Smooth muscle cell of the brain vasculature (primary cell): ENCODE measurements around the gene FLNA.
"Not testable (repeated sequence)": the region's sequence is repeated elsewhere in the genome, so short reads cannot be mapped to it uniquely, and the experiment has no call there.

Experiments
- DNase-seq: peaks from one replicate; pipeline ENCODE4 v3.0.0-alpha.2; 2012; ENCODE audit warnings: low read depth, low spot score

Gene FLNA

DNA sequence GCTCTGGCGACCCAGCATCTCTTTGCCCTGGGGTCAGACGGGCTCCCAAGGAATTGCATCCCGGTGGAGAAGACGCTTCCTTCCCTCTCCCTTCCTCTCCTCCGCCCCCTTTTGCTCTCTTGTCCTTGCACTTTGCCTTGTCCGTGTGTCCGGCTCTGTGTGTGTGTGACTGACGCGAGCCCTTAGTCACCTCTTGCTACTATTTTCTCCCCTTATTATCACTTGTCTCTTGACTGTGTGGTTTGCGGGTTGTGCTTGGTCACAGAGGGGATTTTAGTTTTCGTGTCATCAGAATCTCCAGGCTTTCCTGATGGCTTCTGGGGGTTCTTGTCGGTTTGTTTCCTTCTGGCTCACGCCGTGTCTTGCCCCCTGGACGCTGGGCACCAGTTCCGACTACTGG, 31.4 kb downstream of the FLNA start:
- not testable (repeated sequence) for DNase-seq

DNA sequence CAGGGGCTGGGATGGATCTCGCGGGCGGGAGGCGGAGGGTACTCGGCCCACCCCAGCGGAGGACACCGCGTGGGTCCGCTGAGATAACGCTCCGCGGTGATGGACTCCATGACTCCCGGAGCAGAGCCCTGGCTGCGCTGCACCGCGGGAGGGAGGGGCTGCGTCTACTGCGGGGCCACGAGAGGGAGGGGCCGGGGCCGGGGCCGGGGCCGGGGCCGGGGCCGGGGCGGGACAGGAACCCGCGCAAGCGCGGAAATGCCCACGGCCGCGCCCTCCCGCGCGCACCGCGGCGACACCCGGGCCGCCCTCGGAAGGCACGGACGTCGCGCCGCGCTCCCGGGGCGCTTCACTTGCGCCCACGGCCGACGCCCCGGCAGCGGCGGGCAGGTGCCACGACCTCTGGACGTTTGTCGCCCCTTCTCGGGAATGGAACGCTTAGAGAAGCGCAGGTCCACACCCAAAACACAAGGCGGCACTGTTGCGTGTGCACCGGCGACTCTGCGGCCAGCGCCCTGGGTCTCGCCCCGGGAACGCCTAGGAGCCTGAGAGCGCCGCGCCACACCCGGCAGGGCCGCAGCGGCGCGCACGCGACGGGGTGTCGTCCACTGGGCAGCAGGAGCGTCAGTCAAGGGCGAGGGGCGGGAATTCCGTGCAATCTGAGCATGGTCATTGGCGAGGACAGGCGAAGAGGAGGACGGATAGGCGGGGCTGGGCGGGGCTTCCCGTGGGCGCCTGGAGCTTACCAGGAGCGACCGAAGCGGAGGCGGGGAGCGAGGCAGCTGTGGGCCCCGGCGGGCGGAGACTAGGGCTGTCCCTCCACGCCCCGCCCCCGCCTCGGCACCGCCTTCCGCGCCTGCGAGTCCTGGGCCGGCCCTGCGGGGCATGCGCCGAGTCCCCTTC, 32.8 kb downstream of the FLNA start:
- not testable (repeated sequence) for DNase-seq

DNA sequence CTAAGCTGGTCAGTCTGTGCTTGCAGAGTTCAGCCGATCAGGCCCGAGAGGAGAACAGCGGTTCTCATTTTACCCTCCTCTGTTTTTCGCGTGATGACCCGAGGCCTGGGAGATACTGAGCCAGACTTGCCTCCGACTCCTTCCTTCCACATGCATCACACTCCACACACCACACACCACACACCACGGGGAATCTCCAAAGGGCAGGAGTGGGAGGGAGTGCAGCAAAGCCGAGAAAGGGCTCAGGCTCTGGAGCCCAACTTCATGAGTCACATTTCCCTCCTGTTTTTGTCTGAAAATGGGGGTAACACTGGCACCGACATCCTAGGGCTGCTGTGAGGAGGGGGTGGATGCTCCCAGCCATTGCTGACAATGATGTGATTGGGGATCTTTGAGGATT, 39.9 kb downstream of the FLNA start:
- no peak for DNase-seq

DNA sequence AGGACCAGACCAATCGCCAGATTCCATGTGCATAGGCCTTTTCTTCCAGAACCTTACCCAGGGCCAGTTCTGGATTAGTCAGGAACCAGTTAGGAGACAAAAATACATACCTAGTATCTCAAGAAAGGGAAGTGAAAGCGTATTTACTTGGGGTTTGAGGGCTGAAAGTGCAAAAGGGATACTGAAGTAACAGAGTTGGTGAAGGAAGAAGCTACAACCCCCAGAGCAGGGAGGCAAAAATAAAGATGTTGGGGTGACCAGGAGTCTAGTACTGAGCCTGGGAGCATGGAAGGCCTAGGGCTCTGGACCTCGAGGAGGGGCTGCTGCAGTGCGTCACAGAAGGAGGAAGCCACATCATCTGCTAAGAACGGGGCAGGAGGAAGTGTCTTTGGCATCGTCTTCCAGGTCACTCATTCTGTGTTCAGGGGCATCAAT, 40.6 kb downstream of the FLNA start:
- DNase-seq: no peak

DNA sequence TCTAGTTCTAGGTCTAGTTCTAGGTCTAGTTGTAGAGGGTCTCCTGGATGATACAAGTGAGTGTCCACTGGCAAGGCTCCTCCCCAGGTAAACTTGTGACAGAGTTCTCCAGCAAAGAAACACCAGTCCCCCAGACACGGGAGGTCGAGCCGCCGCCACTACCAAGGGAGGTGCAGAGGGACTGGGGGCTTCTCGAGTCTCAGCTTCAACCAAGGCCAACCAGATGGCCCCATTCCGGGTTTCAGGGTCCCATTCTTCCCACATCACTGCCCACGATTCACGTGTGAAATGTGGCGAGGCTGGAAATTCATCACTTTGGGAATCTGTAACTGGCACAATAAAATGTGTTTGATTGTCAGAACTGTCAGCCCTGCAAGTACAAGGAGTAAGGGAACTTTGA, 41.3 kb downstream of the FLNA start:
- DNase-seq: no peak

DNA sequence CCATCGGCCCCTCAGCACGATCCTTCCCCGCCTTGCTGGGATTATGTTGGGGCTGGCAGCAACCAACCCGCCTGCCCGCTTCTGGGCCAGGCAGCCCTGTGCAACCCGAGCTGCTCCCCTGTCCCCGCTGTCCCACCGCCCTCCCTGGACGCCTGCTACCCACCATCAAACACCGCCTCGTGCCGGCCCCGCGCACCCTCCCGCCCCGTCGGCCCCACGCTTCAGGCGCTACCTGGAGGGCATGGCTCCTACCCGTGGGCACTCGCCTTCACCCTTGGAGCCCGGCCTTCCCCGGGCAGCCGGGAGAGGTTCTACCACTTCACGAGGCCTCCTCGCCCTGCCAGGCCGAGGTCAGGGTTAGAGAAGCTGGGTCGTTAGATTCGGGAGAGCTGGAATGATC, 41.9 kb downstream of the FLNA start:
- DNase-seq: no peak

DNA sequence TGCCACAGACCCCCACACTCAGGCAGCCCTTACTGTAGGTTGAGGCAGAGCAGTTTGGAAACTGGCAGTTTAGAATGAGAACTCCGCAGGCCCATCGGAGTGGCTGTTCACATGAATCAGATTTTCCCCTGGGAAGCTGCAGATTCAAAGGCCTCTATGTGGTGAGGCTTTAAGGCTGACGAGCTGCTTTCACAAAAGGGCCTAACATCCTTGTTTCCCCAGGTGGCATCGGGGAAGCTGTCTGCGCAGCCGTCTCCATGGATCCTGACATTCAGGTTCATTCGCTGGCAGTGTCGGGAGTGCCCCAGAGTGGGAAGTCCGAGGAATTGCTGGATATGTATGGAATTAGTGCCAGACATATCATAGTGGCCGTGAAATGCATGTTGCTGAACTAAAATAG, 45.1 kb downstream of the FLNA start:
- DNase-seq: no peak

DNA sequence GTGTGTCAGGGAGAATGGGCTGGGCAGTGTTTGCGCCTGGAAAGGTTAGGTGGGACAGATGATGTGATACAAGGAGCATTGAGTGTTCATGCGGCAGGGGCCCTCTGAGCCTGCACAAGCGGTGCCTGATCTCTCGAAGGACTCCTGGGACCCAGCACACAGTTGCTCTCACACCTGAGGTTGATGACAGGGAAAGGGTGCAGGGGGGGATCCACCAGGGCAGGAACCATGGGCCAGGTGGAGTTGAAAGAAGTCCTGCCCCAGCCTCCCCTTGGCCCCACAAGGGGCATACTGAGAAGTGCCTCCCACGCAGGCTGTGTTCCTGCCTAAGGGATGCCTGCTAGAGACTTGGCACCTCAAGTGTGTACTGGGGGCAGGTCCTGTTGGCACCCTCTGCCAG, 45.8 kb downstream of the FLNA start:
- no peak for DNase-seq

DNA sequence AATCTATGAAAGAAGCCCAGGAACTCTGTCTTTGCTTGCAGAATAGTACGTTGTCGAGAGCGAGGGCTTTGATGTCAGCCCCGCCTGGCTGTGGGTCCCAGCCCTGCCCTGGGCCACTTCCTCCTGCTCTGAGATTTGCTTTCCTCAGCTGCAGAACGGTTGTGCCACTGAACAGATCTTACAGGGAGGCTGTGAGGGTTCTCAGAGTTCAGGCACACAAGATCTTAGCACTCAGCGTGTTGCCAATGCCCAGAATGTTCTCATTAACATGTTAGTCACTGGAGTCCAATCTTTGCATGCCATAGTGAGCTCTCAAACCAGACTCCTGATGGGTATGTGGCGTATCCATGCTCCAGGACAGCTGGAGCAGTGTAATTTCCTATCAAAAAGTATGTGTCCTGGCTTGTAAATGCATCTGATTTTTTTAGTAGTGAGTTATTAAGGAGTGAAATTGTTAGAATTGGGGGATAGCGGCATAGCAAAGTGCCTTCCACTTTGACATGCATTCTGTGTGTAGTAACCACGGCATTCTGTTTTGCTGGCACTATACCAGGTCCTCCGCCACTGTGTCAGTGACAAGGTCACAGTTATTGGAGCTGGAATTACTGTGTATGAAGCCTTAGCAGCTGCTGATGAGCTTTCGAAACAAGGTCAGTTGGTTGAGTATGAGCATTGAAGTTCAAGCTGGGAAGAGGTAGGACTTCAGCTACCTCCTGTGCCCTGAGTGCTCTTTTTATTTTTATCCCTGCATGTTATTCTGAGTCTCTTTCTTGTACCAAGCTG, 47.2 kb downstream of the FLNA start:
- DNase-seq: no peak

DNA sequence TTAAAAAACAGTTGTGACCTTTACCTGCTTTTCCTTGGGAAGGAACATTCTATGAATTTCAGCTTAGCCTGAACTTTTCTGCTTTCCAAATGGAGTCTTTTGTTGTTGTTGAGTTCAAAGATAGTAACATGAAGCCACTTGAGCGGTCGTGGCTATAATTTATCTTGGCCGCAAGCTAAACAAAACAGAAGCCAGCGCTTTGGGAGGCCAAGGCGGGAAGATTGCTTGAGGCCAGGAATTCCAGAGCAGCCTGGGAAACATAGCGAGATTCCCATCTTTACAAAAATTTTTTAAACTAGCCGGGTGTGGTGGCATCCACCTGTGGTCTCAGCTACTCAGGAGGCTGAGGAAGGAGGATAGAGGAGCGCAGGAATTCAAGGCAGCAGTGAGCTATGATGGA, 48.9 kb downstream of the FLNA start:
- DNase-seq: no peak

DNA sequence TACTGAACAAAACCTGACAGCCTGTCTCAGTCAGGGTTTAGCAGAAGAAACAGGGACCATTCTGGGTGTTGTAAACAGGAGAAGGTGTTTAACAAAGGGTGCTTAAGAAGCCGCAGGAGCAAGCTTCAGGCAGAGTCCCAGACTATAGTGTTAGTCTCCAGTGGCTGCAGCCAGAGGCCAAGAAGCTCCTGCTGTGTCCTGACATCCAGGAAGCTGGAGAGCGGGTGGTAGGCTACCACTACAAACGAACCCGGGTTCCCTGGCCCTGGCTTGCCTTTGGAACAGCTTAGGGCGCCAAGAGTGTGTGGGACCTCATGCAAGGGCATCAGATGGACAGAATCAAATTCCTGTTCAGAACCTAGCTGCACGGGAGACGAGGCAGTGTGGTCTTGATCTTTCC, 50.9 kb downstream of the FLNA start:
- no peak for DNase-seq

DNA sequence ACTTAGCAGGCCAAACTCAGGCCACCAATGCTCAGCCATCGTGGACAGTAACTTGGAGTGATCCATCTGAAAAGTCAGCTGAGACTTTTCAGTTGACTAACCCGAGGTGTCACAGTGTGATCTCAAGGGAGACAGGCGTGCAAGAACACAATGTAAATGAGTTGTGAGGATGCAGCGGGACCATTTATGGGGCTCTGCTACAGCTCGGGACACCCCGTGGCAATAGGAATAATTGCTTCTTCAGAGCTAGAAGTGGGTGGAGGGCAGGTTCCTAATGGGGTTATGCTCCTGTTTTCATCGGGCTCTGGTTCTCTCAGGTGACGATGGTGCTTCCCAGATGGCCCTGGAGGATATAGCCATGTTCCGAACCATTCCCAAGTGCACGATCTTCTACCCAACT, 51.5 kb downstream of the FLNA start:
- no peak for DNase-seq

DNA sequence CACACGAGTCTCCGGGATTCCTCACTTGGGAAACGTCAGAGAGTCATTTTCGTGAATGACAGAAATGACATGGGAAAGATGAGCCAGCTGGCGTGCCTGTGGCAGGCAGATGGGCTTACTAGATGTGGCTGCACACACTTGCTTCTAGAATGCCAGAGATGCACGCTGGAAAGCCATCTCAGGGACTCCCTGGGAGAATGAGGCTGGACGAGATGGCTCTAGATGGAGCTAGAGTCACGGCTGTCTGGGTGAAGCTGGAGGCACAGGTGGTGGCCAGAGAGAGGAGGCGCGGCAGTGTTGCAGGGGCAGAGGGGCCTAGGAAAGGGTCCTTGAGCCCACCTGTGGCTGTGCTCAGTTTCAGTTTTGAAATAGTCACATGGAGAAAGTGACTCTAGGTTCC, 52.8 kb downstream of the FLNA start:
- no peak for DNase-seq

DNA sequence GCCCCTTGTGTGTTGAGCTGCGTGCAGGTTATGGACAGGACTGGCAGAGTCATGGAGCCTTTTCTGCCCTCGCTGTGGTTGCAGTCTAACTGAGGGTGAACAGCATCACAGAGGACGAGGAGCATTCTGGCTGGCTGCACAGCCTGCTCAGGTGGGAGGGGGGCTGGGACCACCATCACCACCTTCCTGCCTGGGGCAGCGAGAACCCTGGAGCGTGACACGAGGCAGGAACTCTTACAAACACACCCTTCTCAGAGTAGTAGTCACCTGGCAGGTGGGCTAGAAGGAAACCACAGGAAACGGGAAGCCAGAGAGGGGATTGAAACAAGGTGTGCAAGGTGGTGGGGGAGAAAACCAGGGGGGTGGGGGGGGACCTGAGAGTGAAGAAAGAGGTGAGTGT, 53.3 kb downstream of the FLNA start:
- no peak for DNase-seq

DNA sequence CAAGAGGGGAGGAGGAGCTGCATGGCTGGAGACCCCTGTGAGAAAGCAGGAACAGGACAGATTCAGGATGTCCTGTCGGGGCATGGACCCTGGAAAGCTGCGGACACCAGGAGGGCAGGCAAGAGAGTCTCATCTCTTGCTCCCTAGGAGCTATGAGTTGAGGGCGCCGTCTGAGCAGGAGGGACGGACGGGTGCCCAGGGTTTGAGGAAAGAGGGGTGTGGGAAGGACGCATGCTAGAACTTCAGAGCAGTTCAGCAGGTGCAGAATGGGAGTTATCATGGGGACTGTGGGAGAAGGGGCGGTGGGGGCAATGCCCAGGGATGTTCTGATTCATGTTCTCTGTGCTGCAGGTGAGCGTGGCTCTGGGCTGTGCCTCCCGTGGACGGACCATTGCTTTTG, 54.0 kb downstream of the FLNA start:
- no peak for DNase-seq

DNA sequence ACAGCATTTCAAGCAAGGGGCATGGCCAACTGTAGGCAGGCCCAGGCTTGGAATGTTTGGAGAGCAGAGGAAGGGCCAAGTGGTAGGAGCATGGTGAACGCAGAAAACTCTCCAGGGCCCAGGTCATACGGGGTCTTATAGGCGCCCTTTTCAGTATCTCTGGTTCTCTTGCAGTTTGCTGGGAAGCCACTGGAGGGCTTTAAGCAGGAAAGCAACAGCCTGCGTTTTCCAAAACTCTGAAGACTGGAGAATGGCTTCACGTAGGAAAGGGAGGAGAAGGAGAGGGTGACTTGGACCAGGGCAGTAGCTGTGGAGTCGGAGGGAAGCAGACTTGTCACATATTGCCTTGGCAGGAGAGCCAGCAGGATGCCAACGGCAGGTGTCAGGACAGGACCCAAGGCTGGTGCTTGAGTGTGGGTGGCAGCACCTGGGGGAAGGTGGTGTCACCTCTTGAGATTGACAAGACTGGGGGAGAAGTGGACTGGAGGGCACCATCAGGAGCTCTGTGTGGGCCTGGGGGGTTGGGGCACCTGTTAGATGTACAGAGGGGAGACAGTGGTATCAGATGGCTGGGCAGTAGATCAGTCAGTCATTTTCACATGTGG, 56.9 kb downstream of the FLNA start:
- DNase-seq: no peak

DNA sequence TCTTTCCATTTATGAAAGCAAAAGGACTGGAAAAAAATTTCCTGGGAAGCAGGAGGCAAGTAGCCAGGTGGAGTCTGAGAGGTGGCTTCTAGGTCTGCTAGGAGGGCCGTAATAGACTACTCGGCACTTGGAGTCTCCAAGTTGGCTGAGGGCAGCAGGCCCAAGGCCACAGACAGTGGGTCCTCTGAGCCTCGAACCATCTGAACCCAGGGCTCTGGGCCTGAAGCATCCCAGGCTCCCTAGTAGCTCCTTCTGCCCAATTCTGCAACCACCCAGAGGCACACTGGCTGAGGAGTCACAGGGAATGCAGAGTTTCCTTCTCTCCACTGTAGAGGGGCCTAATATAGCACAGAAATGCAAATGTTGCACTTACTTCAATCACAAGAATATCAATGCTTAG, 59.0 kb downstream of the FLNA start:
- DNase-seq: no peak

DNA sequence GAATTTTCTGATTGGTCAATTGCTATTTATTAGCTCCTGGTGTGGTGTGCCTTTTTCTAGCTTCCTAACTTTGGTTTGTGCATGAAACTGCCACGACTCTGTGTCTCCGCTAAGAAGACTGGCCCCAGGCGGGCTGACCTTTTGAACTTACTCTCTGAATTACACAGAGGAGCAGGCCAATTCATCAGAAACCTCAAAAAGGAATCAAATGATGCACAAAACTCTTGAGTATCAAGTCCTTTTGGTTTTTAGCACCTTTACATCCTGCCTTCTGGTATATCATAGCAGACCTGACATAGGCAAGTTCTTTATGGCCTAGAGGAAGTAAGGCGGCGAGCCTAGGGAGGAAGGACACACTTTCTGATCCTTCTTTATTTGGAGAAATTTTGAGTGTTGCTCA, 61.3 kb downstream of the FLNA start:
- DNase-seq: no peak

DNA sequence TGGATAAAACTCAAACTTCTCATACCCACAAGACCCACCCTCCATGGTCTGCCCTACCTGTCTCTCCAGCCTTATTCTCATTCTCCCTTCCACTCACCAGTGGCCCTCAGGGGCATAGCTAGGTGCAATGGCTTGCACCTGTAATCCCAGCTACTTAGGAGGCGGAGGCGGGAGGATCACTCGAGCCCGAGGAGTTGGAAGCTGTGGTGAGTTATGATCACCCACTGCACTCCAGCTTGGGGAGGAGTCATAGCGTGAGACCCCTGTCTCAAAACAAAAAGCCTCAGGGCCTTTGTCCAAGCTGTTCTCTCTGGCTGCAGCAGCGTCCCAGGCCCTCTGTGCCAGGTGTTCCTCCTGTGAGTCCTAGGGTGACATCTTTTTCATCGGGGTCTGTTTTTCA, 62.3 kb downstream of the FLNA start:
- DNase-seq: no peak

DNA sequence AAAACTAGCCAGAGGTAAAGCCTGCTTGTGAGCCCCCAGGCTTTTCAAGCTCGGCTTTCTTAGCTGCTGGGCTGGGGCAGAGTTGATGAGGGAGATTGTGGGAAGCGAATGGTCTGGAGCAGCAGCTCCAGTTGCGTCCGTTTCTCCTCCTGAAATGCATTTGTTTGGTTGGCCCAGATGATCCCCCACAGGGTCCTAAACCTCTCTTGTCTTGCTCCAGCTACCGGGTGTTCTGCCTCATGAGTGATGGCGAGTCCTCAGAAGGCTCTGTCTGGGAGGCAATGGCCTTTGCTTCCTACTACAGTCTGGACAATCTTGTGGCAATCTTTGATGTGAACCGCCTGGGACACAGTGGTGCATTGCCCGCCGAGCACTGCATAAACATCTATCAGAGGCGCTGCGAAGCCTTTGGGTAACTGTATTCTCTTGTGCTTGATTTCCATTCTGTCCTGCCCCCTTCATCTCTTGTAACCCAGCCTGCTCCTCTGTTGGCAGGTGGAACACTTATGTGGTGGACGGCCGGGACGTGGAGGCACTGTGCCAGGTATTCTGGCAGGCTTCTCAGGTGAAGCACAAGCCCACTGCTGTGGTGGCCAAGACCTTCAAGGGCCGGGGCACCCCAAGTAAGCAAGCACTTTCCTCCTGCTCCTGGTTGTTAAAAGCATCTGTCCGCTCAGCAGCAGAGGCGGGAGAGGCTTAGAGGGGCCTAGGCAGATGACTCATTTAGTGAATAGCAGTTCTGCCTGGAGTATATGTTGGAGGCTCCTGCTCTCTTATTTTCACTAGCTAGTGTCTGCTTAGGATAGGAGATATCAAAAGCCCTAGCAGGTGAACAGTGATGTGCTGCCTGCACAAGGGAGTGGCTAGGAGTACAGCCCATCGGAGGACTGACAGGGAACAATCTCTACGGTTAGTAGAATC, 63.6 kb downstream of the FLNA start:
- DNase-seq: no peak

DNA sequence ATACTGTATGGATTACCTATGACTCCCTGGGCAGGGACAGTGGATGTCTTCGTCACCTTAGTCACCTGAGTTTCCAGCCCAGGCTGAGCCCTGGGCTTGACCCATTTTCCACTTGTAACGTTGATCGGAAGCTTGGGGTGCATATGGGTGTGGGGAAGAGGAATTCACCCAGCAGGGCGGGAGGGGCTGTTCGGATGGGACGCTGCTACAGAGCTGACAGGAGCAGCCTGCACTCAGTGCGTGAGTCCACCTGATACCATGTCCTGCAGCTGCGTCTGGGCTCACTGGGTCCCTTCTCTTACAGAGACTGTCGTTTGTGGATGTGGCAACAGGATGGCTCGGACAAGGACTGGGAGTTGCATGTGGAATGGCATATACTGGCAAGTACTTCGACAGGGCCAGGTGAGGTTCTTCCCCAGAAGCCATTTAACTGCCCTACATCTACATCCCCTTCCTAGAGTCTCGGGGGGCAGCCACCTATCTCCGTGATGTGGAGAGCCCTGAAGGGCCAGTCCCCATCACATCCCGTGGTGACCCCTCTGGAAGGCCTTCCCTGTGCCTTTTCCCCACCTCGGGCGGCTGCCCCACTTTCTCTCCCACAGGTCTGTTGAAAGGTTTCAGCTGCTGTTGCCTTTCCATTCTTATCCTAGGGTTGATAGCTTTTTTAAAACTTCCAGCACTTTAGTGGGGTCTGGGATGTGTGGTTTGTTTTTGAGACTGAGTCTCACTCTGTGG, 65.2 kb downstream of the FLNA start:
- no peak for DNase-seq
